ENCODE data around the gene DCAF5.

DCAF5 gene

DNA sequence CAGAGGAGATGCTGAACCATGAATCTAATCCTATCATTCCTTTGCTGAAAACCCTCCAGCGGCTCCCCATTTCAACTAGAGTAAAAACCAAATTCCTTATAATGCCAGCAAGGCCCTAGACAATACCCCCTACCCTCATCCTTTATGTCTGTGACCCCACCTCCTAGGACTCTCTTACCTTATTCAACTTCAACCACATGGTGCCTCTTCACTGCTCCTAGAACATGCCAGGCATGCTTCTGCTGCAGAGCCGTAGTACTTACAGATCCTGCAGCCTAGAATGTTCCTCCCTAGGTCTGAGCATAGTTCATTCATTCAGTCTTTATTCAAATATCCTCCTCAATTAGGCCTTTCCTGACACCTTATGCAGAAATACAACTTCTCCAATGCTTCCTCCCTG is 54.9 kb downstream of the DCAF5 start:
- TF ChIP-seq, protein P1, sequence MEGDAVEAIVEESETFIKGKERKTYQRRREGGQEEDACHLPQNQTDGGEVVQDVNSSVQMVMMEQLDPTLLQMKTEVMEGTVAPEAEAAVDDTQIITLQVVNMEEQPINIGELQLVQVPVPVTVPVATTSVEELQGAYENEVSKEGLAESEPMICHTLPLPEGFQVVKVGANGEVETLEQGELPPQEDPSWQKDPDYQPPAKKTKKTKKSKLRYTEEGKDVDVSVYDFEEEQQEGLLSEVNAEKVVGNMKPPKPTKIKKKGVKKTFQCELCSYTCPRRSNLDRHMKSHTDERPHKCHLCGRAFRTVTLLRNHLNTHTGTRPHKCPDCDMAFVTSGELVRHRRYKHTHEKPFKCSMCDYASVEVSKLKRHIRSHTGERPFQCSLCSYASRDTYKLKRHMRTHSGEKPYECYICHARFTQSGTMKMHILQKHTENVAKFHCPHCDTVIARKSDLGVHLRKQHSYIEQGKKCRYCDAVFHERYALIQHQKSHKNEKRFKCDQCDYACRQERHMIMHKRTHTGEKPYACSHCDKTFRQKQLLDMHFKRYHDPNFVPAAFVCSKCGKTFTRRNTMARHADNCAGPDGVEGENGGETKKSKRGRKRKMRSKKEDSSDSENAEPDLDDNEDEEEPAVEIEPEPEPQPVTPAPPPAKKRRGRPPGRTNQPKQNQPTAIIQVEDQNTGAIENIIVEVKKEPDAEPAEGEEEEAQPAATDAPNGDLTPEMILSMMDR (IDR thresholded peaks at IDR 0.05), result no peak
- H3K27ac ChIP-seq, result no peak overlapping the region

DNA sequence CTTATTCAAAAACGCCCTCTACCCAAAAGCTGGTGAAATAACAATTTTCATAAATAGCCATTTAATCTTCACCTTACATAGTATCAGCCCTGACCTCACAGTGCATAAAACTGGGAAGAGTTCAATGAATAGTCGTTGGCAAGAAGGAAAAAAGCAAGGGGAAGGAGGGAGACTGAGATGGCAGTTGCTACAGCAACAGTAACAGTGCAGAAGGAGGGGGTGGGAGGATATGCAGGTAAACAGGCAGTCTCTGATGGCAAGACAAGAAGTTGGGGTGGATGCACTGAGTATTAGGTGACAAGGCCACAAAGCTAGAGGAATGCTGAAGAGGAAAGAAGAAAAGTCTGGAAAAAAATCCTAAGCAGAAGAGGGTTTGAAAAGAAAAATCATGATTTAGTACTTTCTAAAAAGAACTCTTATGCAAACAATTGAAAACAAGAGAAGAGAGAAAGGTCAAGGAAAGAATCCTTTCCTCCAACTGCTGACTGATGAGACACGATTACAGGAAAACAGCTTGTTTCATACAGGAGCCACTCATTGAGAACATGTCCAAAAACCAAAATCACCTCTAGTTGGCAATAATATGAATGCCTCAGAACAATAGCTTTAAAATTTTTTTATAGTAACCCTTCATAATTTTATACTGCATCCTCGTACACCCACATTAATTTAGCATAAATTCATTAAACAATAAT is 56.0 kb downstream of the DCAF5 start:
- TF ChIP-seq, protein P1 (IDR thresholded peaks at IDR 0.05), result no peak
- H3K4me3 ChIP-seq, result no peak overlapping the region
- no peak for DNase-seq (ENCODE audit: low spot score)
- no peak overlapping the region for H3K27ac ChIP-seq

More for the DNA sequence above, 54.9 kb downstream of the DCAF5 start:
- no peak overlapping the region for H3K4me3 ChIP-seq
- DNase-seq (ENCODE audit: low spot score), result no peak

DNA sequence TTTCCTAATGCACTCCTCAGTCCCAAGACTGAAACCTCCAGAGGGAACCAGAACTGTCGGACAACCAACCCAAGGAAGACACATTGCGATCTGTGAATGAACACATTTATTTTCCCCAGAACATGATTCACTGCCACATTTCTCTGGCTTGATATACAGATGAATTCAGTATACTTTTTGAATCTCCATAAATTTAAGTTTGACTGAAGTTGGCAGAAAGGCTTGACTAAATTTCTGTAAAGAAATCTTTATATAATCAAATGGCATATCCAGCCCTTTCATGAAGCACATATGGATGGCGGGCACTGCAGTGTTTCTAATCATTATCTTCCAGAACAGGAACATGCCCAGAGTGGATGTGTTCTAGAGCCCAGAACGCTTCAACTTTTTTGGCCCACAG is 56.7 kb downstream of the DCAF5 start:
- Histone ChIP-seq H3K27ac (no peak overlapping the region), H3K4me3 (no peak overlapping the region)
- DNase-seq (ENCODE audit: low spot score), result no peak
- TF ChIP-seq, protein P1 (IDR thresholded peaks at IDR 0.05), result no peak

DNA sequence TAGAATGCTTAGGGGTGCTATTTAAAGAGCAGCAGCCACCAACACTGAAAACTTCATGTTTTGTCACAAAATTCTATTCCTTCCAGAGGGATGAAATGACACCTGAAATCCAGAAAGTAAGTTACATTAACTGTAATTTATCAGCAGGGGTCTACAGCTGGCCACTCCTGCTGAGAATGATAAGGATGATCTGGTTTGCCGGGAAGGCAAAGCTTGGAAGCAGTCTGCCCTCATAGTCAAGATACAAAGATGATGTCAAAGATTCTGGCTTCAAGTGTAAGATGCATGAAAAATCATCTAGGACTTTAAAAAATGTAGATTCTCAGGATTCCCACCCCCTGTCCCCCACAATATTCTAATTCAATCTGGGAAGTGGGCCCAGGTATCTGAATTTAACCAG is 58.4 kb downstream of the DCAF5 start:
- H3K27ac ChIP-seq, result peak overlapping the region; percentile 41 to 69
- no peak overlapping the region for H3K4me3 ChIP-seq
- DNase-seq (ENCODE audit: low spot score), result no peak
- TF ChIP-seq, protein P1 (IDR thresholded peaks at IDR 0.05), result no peak

DNA sequence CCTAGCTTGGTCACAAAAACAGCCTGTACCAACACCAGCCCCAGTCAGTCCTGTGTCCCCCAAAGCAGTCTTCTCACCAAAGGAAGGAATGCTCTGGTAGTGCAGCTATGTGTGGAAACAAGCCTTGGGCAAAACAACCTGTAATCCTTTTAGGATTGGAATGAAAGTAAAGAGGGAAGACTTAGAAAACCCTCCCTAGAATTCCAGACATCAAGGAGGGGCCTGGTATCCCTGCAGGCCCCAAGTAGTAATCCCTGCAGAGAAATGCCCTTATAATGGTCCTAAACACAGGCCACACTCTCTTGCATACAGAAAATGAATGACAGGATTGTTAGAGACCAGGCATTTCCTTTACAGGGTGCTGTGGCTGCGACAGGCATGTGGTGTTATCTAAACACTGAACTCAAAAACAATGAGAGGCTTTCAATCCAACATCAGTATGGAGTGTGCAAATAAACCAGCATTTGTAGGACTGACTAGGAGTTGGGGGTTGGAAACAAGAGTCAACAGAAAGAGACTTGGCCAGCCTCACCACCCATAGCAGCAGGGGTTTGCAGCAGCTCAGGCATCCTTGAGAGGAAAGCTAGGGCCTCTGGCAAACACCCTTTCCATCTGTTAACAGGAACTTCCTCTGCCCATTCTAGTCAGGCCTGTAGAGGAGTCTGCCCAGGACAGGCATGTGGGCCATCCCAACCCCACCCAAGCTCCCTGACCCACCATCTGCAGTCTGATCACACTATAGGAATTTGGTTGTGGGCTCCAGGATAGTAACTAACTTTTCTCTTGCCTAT is 59.1 kb downstream of the DCAF5 start:
- Histone ChIP-seq H3K4me3 (no peak overlapping the region), H3K27ac (peak overlapping the region; percentile 41 to 69)
- TF ChIP-seq, protein P1 (IDR thresholded peaks at IDR 0.05), result no peak
- DNase-seq (ENCODE audit: low spot score), result no peak

DNA sequence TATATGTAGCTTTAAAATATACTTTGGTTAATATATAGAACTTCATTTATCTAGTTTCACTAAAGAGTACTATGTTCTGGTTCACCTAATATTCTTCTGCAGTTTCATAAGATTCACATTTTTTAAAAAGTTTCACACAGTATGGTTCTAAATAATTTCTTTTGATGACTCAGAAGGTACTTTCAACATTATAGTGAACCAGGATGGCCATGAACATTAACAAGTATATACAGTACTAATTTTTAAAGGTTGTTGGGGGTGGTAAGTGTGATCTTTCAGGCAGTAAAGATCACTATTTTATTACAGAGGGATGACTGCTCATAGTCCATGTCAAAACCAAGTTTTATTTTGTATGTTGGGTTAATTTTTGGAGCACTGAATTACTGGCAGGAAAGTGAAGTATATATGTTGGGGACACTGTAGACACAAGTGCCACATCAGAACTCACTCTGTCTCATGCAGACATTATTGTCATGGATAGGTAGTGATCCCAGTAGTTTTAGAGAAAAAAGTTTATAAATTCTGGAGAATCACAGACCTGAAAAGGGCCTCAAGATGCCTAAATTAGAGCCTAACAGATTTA is 60.0 kb downstream of the DCAF5 start:
- Histone ChIP-seq H3K27ac (peak overlapping the region in 1 of 2 donors; percentile 19), H3K4me3 (no peak overlapping the region)
- TF ChIP-seq, protein P1 (IDR thresholded peaks at IDR 0.05), result no peak
- no peak for DNase-seq (ENCODE audit: low spot score)

Measured in coronary artery (tissue), 2 donors.